Heart left ventricle (tissue), 16 donors: Measurements from ENCODE around the gene FAM131C. TPM values are rescaled to one million over a fixed set of nuclear protein-coding genes. Genes with fewer than 3 reads are reported as not detected.
"Not testable (repeated sequence)": the region's sequence is repeated elsewhere in the genome, so short reads cannot be mapped to it uniquely, and the experiment has no call there.

ENCODE experiments used
- ATAC-seq, 4 donors: fragments of 200-7000 bp; cut with Tn5 transposase; one replicate each; pipeline ENCODE4 v1.9.1; 2020 to 2022; ENCODE audit warnings: moderate library complexity in 4 of 4, mild to moderate bottlenecking in 3 of 4, moderate number of reproducible peaks in 1 of 4
- DNase-seq, 5 donors: peaks; one replicate each; pipeline ENCODE4 v3.0.0-alpha.2; 2020
- H3K27ac ChIP-seq, 12 donors: fragments of 200-600 bp; sonication (generic) in 4 of 12; one replicate each; pipeline versions ENCODE4 v1.5.0 to v1.8.0; 2016 to 2022; ENCODE audit warnings: mild to moderate bottlenecking in 2 of 12
- H3K27me3 ChIP-seq, 9 donors: fragments of 200-600 bp; sonication (generic) in 2 of 9; one replicate each; pipeline versions ENCODE4 v1.5.1 to v1.8.0; 2016 to 2022; ENCODE audit warnings: mild to moderate bottlenecking in 3 of 9
- H3K36me3 ChIP-seq, 9 donors: fragments of 200-600 bp; sonication (generic) in 2 of 9; one replicate each; pipeline versions ENCODE4 v1.5.0 to v1.8.0; 2018 to 2022; ENCODE audit warnings: mild to moderate bottlenecking in 2 of 9
- H3K4me1 ChIP-seq, 12 donors: fragments of 200-600 bp; sonication (generic) in 4 of 12; one replicate each; pipeline versions ENCODE4 v1.5.0 to v1.8.0; 2016 to 2022; ENCODE audit warnings: mild to moderate bottlenecking in 3 of 12
- H3K4me3 ChIP-seq, 12 donors: fragments of 200-600 bp; sonication (generic) in 4 of 12; one replicate each; pipeline versions ENCODE4 v1.5.0 to v1.8.0; 2017 to 2022; ENCODE audit warnings: mild to moderate bottlenecking in 9 of 12, moderate library complexity in 4 of 12
- H3K9me3 ChIP-seq, 12 donors: fragments of 200-600 bp; sonication (generic) in 4 of 12; one replicate each; pipeline versions ENCODE4 v1.5.0 to v1.8.0; 2016 to 2022; ENCODE audit warnings: mild to moderate bottlenecking in 1 of 12
- POLR2A ChIP-seq, 2 donors: fragments of 450-650 bp; IDR thresholded peaks; one replicate each; pipeline ENCODE4 v1.6.1; 2017; ENCODE audit warnings: antibody characterized with exemption in 2 of 2, mild to moderate bottlenecking in 2 of 2, moderate library complexity in 2 of 2
- WGBS, 4 donors: extraction: QIAGEN DNeasy Blood & Tissue Kit in 2 of 4; methylation state at CpG; one replicate each; pipeline versions ENCODE4 v1.1.5 to v1.1.7; 2013 to 2018; 5-methylcytosine and 5-hydroxymethylcytosine counted together
- intact Hi-C, 10 donors: fragments of 100-400 bp; cut with DNase I; formaldehyde crosslinking; loops; one replicate each; pipeline versions ENCODE4 v1.11.1 to v1.14.2; 2022
- polyA plus RNA-seq, 2 donors: library from polyadenylated mRNA; stranded (reverse); fragments of 200-250 nt; gene quantifications; one replicate each; pipeline ENCODE4 v1.2.3, GENCODE V29; 2013
- total RNA-seq, 9 donors: library from RNA; depleted of rRNA in 2 of 9; stranded (reverse); fragments of >200 nt in 2 of 9; fragmentation: NEBNext Ultra II Directional in 3 of 9; extraction: Animal tissue kit (Norgen Biotek cat#: 25700) in 3 of 9; gene quantifications; one replicate each; pipeline versions ENCODE4 v1.1.0 to v1.2.4, GENCODE V29; 2016 to 2023
- TF ChIP-seq, protein P1 (sequence below), 12 donors: fragments of 200-600 bp; sonication (generic) in 4 of 12; IDR thresholded peaks; one replicate each; pipeline versions ENCODE4 v1.5.0 to v1.8.0; 2018 to 2022; ENCODE audit warnings: antibody characterized with exemption in 12 of 12, mild to moderate bottlenecking in 5 of 12
- donor health status: ischemic (EF 13 %, LVEDD 7.1; RV severe dilation, severe dysfunction).
- donor health status: healthy with polysubstance abuse.
- donor health status: DM: no; HTN: yes; CAD: no.
- donor health status: DM: no; HTN: no; CAD: no.
- donor health status: ischemic (EF 25% LVEDD 6.9; RV normal size, moderate dysfunction).
- donor health status: ischemic (EF 25% LVEDD 5.7; RV mildly dilated, moderate dysfunction).
- donor health status: healthy.
- donor health status: DM: yes; HTN: yes; CAD: no.
- donor health status: ischemic (EF 35%, LVEDD 5.7; RV mildly dilated, moderate dysfunction).
- donor health status: nonischemic (EF 11% LVEDD 7.7; RV severe dilation, severe dysfunction).
- donor health status: DM: yes; HTN: yes; CAD: no.
- donor health status: PGD.
- donor health status: ischemic (EF 29% LVEDD 5.4; RV normal size, mild dysfunction).
- donor health status: nonischemic (EF 23%, LVEDD 6.1; RV moderate dilation, normal function).

The FAM131C gene
- total and polyA plus RNA-seq, 11 donors, result 1.1 to 17.8 (median 3.4) TPM

DNA sequence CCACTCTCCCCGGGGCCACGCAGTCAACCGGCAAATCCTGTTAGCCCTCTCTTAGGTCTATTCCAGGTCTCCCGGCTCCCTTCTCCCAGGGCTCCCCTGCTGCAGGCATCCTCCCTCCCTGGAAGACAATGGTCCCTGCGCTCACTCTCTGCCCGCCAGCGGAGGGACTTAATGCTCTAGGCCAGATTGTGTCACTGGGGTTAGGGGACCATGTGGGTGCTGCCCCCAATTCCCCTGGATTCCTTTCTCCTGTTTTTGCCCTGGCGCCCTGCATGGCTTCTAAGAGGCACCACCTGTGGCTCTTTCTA is 8.2 kb downstream of the FAM131C start:
- Histone ChIP-seq H3K4me3 (no peak overlapping the region), H3K9me3 (no peaks in the 10 kb centered on the region), H3K27me3 (no peaks in the 10 kb centered on the region), H3K27ac (no peak overlapping the region), H3K4me1 (peaks cover 0 to 29% (median 18%) of the 10 kb centered on the region in 12 donors), H3K36me3 (no peaks in the 10 kb centered on the region)
- WGBS, 4 donors, result 78 to 84% (median 80%) methylated on average over 7 to 8 of the region's 8 CpGs
- DNase-seq, result no peak
- no peak for TF ChIP-seq POLR2A (IDR thresholded peaks at IDR 0.05)
- TF ChIP-seq, protein P1, sequence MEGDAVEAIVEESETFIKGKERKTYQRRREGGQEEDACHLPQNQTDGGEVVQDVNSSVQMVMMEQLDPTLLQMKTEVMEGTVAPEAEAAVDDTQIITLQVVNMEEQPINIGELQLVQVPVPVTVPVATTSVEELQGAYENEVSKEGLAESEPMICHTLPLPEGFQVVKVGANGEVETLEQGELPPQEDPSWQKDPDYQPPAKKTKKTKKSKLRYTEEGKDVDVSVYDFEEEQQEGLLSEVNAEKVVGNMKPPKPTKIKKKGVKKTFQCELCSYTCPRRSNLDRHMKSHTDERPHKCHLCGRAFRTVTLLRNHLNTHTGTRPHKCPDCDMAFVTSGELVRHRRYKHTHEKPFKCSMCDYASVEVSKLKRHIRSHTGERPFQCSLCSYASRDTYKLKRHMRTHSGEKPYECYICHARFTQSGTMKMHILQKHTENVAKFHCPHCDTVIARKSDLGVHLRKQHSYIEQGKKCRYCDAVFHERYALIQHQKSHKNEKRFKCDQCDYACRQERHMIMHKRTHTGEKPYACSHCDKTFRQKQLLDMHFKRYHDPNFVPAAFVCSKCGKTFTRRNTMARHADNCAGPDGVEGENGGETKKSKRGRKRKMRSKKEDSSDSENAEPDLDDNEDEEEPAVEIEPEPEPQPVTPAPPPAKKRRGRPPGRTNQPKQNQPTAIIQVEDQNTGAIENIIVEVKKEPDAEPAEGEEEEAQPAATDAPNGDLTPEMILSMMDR (IDR thresholded peaks at IDR 0.05), result no peak
- no peak for ATAC-seq
- intact Hi-C loops, result no loop called here

DNA sequence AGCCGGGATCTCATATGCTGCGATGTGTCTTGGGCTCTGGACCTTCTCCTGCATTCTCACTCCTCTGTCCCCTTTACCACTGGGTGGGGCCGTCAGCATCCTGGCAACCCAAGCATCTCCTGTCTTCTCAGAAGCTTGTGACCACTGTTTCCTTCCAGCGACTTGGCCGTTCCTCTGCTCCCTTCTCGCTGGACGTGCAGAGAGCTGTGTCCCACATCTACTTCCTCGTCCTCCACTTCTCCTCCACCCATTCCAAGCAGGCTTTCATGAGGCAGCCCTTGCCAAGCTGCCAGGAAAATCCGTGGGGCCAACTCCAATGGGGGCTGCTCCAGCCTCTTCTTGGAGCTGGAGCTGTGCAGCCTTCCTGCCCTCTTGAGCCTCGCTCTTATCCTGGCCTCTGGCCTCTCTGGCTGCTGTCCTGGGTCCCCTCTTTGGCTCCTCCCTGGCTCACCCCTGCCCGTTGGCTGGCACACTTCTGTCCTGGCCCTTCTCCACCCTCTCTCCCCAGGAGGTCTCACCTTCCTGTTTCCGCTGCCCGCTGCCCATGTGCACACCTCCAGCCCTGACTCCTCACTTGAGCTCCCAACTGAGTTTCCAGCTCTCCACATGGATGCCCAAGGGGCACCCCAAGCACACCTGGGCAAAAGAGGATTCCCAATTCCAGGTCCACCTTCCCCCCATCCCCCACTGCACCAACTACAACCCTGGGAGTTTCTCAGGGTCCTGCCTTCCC is 8.7 kb downstream of the FAM131C start:
- Histone ChIP-seq H3K27me3 (no peaks in the 10 kb centered on the region), H3K9me3 (no peaks in the 10 kb centered on the region), H3K4me1 (peaks cover 0 to 29% (median 18%) of the 10 kb centered on the region in 12 donors), H3K4me3 (no peak overlapping the region), H3K27ac (no peak overlapping the region), H3K36me3 (no peaks in the 10 kb centered on the region)
- intact Hi-C loops, result no loop called here
- DNase-seq, result no peak
- TF ChIP-seq, protein P1 (IDR thresholded peaks at IDR 0.05), result no peak
- no peak for TF ChIP-seq POLR2A (IDR thresholded peaks at IDR 0.05)
- 47 to 60% (median 52%) methylated on average over 13 of the region's 13 CpGs for WGBS, 4 donors
- no peak for ATAC-seq

DNA sequence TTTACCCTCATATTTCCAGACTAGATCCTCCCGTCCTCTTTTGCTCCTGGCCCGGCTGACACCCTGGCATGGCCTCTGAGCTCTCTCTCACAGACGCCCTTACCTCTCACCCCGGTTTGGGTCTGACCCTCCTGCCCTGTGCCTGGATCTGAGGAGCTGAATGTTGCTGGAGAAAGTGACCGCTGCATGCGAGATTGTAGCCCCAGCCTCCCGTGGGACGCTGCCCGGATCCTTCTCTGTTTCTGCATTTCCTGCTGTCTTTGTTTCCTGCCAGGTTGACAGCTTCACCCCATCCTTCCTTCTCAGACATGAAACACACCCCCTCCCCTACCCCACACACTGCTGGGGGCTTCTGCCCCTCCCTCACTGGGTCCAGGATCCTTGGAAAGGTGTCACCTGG is 9.5 kb downstream of the FAM131C start:
- H3K36me3 ChIP-seq, result no peaks in the 10 kb centered on the region
- TF ChIP-seq, protein P1 (IDR thresholded peaks at IDR 0.05), result no peak
- TF ChIP-seq POLR2A (IDR thresholded peaks at IDR 0.05), result no peak
- peaks cover 0 to 28% (median 17%) of the 10 kb centered on the region in 12 donors for H3K4me1 ChIP-seq
- ATAC-seq, result no peak
- H3K27ac ChIP-seq, result no peak overlapping the region
- intact Hi-C loops, result no loop called here
- H3K27me3 ChIP-seq, result no peaks in the 10 kb centered on the region
- no peak for DNase-seq
- no peak overlapping the region for H3K4me3 ChIP-seq
- H3K9me3 ChIP-seq, result no peaks in the 10 kb centered on the region
- WGBS, 4 donors, result 50 to 56% (median 52%) methylated on average over 9 of the region's 9 CpGs

DNA sequence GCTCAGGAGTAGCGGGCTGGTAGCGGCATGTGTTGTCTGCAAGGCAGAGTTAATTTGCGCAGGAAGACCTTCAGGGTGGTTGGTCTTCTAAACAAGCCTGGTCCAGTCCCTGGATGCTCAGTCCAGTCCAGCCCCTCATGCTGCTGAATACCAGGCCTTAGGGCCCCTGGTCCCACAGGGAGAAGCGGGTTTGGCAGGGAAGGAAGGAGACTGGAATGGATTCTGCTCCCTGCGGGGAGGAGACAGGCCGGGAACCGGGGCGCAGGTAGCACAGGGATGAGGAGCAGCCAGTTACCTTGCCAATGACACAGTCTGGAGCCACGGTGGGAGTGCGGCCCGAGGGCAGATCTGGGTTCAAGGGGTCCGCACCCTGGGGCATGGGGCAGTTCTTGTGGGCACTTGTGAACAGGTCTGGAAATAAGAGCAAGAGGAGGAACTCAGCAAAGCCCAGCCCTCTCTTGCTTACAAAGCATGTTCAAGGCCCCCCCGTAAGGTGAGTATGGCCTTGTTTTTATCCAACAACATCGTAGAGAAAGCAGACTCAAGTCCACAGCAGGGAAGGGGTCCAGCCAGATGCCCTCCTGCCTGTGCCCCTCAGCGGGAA is 10.1 kb downstream of the FAM131C start:
- Histone ChIP-seq H3K36me3 (no peaks in the 10 kb centered on the region), H3K4me3 (no peak overlapping the region), H3K9me3 (no peaks in the 10 kb centered on the region), H3K27ac (no peak overlapping the region), H3K27me3 (no peaks in the 10 kb centered on the region), H3K4me1 (peaks cover 0 to 22% (median 12%) of the 10 kb centered on the region in 12 donors)
- no peak for DNase-seq
- TF ChIP-seq, protein P1 (IDR thresholded peaks at IDR 0.05), result no peak
- TF ChIP-seq POLR2A (IDR thresholded peaks at IDR 0.05), result no peak
- intact Hi-C loops, result no loop called here
- ATAC-seq, result no peak
- 92 to 95% (median 94%) methylated on average over 15 of the region's 15 CpGs for WGBS, 4 donors

DNA sequence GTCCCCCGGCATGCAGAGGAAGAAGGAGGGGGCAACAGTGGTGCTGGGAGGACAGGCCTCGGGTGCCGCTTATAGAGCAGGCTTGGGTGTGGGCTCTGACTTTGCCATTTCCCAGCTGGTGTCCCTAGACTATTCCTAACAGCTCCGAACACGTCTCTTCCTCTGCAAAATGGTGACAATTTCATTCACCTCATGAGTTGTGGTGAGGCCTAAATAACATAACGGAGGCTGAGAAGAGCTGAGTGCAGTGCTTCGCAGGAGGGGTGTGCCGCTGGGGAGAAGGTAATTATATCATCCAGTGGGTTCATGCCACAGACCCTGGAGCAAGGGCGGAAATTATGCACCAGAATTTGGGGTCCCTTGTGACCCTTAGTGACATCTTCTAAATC is 10.8 kb downstream of the FAM131C start:
- peaks cover 0 to 16% (median 5%) of the 10 kb centered on the region in 12 donors for H3K4me1 ChIP-seq
- not testable (repeated sequence) for H3K27me3 ChIP-seq, DNase-seq, H3K4me3 ChIP-seq, H3K36me3 ChIP-seq, ATAC-seq, H3K9me3 ChIP-seq, H3K27ac ChIP-seq
- intact Hi-C loops, result loop anchor here in 1 of 10 donors (1.0 kb wide), 1 partner anchor 22 kb away; no protein-coding TSS in a partner anchor
- 83 to 90% (median 89%) methylated on average over 9 of the region's 9 CpGs for WGBS, 4 donors

DNA sequence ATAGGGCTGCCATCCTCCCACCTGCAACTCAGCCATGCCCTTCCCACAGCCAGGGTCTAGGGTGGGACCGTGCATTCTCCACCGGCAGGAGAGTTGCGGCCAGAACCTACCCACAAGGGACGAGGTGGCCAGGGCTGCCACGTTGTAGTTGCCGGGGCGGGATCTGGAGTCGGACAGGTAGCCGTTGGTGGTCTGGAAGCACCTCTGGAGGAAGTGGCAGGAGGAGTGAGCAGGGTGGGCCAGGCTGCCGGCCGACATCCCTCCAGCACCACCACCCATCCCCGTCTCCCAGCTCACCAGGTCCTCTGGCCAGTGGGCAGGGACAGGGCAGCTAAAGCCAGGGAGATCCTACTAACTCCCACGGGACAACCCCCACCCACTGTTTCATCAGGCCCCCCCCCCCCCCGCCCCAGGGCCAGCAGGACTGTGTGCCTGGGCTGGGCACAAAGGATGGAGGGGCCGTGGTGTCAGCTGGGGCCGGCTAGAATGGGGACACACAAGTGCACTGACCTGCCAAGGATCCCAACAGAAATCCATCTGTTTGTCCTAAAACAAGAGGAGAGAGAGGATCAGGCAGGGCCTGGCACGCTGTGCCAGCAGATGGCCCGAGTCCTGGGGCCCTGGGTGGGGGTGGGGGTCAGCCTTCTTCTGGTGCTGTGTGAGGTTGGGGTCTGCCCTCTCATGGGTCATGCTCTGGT is 11.3 kb downstream of the FAM131C start:
- H3K4me3 ChIP-seq, H3K27me3 ChIP-seq, DNase-seq, H3K36me3 ChIP-seq, H3K9me3 ChIP-seq, ATAC-seq, H3K27ac ChIP-seq: not testable (repeated sequence)
- 75 to 86% (median 83%) methylated on average over 12 to 18 of the region's 18 CpGs for WGBS, 4 donors
- intact Hi-C loops, result loop anchor here in 3 of 10 donors (1.0 to 2.0 kb wide), 2 partner anchors 22 to 25 kb away; no protein-coding TSS in a partner anchor
- H3K4me1 ChIP-seq, result peaks cover 0 to 13% (median 2%) of the 10 kb centered on the region in 12 donors
